CD4-positive, alpha-beta T cell treated with Interleukin-10 for 1 hour (primary cell): Measurements from ENCODE around the gene SERPINB5.

Experiments used
- DNase-seq: peaks from one replicate; pipeline ENCODE4 v3.0.0-alpha.2; 2020

SERPINB5 gene

DNA sequence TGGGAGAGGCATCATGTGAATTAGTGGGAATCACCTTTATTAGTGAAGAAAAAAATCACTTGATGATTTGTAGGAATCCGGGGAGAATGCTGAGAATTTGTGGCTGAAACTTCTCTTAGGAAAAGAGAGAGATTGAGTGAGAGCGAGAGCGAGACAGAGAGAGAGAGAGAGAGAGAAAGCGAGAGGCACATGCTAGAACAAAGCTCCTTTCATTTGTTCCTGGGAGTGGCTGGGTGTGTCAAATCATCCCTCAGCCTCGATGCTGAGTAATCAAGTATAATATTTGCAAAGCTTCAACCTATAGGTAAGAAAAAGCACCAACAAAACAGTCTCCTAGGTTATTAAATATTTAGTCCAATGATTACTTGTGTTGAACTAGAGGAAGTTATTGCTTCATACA is 4.4 kb upstream of the SERPINB5 start:
- DNase-seq: no peak

DNA sequence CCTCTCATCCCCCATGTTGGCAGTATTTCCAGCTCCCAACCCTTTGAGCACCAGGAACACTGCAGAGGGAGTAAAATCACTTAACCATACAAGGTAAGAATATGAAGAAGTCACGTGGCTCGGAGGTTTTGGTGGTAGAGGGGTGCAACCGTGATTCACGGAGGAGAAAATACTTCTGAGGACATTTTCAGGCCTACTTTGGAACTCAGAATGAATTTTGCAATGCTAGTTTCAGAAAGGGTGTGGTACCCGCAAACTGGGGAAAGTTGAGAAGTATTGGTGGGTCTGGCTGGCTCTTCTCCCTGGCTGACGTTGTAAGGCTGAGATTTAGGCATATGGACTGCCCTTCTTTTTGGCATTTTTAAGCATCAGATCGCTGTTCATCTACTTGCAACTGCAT is 442 bp downstream of the SERPINB5 start:
- no peak for DNase-seq

DNA sequence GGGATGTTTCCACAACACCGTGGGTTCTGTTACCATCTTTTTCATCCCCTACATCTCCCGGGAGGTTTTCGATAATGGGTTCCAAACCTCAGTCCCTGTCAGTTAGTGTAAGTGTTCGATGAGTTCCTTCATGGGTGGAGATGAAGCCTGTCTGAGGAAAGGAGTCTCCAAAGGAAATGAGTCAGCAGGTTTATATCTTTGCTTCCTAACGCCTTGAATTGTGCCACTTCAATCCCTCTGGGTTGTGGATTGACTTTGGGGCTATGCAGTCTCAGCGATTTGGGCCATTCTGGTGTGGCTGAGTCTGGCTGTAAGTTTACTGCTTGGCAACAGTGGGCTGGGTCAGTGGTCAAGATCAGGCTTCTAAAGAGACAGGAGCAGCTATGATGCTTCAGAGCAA is 1.2 kb downstream of the SERPINB5 start:
- no peak for DNase-seq

DNA sequence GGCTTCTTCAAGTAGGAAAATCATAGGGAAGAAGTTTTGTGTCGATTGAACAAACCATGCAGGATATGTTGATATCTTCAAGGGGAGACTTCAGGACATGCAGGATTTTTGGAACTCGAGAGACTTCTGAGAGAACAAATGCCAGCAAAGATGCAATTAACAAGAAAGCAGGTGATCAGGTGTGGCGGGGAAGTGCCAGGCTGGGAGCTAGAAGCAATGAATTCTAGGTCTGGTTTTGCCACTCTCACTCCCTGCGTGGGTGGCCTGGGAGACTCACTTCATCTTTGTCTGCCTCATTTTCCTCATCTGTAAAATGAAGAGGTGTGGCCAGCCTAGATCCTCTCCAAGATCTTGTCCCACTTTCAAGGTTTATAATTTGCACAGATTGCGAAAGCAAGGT is 3.1 kb downstream of the SERPINB5 start:
- DNase-seq: no peak

DNA sequence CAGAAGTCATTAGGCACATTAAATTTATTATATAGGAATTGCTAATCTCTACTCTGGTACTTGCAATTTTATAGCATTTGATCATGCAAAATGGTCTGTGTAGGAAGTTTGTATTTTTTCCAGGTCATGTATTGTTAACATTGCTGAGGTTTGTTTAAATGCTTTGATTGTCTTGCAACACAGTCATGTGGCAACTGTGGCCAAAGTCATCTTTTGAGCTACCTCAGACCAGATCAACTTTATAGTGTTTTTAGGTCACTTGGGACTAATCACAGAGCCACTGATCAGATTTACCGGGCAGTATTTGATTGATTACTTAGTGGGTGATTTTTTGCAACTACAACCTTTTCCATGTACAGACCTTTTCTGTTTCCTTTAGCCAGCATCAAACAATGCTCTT is 3.7 kb downstream of the SERPINB5 start:
- no peak for DNase-seq

DNA sequence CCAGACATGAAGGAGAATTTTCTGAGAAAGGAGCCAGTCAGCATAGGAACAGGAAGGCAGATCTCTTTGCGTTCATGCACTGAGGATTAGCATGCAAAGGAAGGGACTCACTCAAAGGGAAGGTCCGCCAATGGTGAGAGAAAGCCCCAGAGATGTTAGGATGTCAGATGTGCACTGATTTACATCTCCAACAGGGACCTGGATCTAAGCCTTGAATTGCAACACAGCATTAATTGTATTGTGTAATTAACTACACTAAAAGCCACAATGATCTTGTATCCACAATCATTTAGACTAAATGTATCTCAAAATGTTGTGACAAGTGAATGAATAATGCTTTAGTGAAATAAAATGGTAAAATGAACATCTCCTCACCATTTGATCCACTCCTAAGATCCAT is 4.2 kb downstream of the SERPINB5 start:
- no peak for DNase-seq

DNA sequence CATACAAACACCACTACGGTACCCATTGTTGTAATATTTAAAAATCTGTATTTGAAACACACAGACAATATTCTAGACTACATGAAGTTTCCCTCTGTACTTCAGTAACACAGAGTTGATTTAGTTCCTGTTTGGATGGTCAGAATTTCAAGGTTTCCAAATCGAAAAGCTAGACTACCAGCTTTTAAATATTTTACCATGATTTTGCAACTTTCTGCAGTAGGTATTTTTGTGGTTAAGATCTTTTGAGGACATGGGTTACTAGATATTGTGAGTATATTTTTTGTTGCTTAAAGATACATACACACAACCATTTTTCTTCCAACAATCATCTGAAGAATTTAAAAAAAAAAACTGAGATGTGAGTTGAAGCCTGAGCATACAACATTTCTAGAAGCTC is 10.9 kb downstream of the SERPINB5 start:
- no peak for DNase-seq

DNA sequence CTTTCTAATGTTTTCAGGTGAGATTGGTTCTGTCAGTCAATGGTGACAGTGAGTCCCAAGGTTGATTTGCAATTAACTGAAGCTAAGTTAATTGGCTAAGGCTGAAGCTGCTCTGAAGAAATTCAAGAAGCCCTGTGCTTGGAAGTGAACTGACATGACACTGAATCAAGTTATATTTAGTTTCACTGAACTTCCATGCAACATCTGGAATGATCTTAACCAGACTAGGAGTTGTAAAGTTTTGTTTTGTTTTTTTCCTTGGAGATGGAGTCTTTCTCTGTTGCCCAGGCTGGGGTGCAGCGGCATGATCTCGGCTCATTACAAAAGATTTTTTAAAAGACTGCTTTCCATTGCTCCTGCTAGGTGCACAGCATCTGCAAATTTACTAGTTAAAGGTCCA is 11.4 kb downstream of the SERPINB5 start:
- DNase-seq: no peak

DNA sequence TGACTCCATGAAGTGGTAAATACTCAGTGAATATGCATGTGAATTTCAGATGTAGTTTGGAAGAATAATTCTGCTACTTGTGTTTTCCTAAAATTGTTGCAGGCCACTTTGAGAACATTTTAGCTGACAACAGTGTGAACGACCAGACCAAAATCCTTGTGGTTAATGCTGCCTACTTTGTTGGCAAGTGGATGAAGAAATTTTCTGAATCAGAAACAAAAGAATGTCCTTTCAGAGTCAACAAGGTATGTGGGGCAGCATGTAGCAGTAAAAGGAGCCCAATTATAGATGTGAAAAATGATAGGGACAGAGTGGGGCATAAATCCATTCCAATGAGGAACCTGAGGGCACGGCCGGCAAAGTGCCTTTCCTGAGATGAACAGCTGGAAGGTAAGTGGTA is 16.1 kb downstream of the SERPINB5 start:
- no peak for DNase-seq

DNA sequence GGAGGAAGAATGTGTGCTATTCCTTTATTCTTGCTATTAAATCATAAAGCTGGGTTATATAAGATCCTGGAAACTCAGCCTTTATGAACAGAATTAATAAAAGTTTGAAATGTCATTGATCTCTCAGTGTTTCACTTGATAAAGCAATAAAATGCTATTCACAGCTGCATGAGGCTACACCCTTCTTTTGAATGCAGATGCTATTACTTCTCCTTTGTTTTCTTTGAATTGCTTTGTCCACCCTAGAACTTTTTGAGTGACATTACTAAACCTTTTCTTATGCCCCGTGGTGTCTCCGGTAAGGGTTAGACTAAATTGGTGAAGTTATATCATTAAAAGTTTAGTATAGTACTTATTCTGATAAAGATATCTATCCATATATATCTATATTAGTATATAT is 18.9 kb downstream of the SERPINB5 start:
- no peak for DNase-seq

DNA sequence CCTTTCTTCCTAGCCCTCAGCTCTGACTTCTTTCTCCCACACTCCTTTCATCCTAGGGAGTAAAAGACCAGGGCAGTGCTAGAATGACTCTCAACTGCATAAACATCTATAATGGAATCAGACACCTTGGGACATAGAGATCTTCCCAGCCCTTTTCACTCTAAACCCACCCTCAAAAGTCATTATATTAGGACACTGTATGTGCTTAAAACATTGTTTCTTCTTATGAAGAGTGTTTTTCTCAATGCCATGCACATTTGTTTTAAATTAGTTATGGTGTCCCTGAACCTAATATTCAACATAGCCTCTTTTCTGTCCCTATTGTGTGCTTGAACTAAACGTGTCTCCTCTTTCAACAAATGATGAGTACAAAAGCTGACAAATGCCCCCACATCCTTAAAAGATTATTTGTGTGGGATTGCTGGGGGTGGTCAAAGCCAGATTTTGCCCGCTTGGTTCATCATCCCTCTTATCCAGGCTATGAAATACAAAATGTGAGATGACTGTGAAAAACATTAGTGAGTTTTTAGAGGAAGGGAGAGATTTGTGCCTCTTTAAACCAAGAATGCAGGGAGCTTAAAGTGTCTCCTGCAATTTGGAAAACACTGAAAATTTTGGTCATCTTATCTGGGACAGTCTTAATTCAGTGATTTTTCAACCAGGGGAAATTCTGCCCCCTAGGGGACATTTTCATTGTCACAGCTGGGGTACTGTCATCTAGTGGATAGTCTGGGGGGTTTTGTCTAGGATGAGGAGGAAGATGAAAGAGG is 29.0 kb downstream of the SERPINB5 start:
- no peak for DNase-seq

DNA sequence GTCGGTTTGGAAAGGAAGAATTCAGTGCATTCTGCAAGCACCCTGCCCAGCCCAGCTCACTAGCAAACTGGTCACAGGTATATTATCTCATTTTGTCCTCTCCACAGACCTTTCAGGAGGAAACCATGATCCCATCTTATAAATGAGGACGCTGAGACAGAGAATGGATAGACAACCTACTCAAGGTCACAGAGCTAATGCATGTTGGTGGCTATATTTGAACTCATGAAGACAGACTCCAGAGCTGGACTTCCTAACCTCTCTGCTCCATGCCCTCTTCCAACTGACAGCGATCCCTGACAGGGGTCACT is 29.5 kb downstream of the SERPINB5 start:
- no peak for DNase-seq

DNA sequence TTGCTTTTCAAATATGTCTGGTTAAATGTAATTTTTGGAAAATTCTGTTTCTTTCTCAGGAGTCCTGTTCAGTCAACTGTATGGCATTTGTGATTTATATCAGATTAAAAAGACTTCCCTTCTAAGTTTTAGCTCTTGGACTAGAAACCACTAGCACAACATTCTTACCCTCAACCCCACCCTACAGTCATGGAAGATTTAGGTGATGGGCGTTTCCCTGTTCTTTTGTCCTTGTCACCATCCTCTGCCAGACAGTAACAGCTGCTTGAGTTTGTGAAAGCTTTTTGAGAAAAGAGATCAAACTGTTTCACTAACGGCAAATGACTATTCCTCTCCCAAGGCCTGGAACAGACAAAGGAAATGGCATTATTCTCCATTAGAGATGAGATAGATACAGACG is 31.8 kb downstream of the SERPINB5 start:
- no peak for DNase-seq

DNA sequence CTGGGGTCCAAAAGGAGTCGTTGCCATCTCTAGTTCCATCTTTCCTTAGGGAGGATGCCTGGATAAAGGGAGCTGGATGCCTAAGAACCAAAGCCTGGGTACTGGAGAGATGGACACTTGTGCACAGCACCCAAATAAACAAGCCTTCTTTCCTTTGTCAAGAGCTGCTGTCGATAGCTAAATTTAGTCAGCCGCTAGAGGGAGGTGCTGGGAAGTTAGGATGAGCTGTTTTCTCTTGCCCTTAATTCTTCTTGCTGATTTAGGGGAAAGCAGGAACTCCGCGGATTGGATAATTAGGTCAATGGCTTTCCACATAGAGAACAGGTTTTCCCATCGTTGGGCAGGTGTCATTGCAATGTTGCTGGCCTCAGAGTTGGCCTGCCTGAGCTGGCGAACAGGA is 34.5 kb downstream of the SERPINB5 start:
- no peak for DNase-seq

DNA sequence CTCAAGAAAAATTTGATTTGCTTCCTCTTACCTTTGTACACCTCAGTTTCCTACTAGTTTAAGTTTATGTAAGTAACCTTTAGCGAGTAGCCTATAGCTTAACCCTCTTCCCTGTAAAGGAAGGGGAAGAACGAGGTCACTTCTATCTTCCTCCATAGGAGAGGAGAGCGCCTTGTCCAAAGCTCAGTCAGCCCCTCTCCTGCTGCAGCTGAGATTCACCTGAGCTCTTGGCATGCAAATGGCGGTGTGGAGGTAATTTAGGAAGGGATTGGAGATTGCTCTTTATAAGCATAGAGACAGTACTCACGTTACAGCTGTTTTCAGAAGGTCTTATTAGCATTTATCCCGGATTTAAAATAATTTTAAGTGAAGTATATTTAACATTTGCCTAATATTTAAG is 37.6 kb downstream of the SERPINB5 start:
- DNase-seq: no peak

DNA sequence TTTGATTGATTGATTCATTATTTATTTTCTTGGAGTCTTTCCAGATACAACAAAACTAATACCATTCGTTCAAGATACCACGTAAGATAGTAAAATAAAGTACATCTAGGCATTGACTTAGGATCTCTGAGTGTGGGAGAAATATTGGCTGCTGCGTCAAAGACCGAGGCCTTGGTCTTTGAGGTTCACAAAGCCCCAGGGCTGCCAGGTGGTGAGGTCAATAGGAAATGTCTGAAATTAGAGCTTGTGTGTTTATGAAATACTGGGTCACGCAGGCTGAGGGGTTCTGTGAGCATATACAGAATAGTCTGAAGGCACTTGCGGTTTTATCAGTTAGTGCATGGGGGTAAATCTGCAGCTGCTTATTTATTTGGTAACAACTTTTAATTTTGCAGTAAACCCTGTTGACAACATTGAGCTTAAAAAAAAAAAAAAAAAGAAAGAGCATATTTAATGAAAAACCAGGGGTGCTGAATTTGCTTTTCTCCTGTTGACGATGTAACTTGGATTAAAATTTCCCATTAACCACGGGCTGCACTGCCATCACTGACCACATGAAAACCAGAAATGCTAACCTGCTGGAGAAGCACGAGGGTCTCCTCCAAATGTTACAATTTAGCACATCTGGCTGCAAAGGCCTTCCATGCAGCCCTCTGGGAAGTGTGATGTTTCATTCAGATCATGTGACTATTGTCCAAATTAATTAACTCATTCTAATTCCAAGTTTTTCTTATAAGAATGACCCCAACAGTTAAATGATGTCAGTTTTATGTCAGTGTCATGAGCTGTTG is 38.3 kb downstream of the SERPINB5 start:
- no peak for DNase-seq

DNA sequence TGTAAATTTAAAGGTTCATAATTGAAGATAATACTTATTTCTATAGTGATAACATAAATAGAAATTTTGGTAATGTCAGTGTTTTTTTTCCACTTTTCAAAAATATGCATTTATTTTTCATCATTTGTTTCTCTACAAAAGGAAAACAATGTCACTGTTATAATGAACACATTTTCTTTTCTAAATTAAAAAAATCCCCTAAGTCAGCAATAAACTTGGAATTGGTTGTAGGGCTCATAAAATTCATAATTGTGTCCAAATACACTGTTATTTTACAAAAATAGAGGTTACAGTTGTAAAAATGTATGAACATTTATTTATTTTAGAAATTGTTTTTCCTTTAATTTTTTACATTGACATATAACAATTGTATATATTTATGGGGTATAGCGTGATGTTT is 39.0 kb downstream of the SERPINB5 start:
- no peak for DNase-seq

DNA sequence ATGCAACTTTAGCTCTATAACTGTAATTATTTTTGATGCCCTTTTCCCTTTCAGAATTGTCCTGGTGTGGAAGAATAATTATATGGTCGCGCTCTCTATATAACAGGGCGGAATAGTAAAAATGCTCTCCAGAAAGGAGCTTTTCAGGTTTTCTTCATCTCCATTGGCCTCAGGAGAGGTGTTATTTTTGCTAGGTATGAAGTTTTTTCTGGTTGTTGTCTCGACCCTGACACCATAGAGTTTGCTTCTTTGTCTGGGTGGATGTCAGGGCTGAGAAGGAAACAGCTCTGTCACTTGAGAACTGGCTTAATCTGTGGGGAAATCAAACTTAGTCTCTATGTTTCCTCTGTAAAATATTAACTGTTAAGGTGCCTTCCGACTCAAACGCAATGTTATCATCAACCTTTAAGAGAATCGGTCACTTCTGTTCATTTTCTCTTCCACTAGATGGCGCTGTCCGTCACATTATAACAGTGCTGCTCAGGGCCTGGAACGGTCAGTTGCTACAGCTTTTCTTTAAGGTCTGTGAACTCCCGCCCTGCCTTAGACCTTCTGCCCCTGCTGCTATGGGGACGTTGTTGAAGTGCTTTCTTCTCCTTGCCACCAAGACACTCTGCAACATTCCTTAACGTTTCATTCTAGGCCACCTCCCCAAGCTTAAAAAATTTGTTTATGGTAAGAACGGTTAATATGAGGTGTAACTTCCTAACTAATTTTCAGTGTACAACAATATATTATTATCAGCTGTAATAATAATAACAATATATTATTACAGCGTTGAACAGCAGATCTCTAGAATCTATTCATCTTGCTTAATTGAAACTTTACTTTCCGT is 41.6 kb downstream of the SERPINB5 start:
- peak; percentile 62 for DNase-seq

DNA sequence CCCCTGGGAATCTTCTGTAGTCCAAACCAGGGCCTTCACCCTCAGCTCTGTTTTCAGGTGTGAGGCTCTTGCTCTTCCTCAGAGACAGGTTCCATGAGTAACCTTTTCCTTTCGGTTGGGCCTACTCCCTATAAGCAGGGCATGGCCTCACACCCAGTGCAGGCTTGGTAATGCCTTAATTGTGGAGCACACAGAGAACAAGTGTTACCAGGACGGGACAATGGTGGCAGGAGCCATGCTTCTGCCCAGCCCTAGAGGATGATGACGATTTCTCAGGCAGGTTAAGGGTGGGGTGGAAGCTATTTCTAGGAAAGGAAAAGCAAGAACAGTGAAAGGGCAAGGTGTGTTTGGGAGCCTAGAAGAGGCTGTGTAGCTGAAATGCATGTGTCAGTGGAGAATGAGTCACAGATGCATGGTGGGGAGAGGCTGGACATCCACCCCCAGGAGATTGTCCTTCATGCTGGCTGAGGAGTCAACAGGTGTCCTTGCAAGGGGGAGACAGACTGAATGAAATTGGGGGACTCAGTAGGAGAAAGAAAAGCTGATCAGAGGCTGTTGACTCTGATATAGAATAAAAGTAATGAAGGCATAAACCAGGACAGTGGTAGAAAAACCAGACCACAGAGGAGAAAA is 43.4 kb downstream of the SERPINB5 start:
- DNase-seq: no peak

DNA sequence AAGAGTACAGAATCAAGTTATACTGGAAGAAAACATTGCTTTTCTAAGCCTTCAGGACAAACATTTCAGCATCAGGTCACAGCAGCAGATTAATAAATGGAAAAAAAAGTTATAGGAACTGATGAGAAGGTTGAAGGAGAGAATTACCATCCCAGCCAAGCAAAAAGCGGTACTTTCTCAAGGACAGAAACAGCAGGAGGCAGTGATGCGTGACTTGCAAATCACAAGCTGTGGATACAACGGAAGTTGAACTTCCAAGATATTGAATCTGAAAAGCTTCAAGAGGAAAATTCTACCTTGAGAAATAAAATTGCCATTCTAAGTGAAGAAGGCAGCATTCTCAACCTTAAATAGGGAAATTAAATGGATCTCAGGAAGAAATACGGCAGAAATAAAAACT is 46.9 kb downstream of the SERPINB5 start:
- no peak for DNase-seq

DNA sequence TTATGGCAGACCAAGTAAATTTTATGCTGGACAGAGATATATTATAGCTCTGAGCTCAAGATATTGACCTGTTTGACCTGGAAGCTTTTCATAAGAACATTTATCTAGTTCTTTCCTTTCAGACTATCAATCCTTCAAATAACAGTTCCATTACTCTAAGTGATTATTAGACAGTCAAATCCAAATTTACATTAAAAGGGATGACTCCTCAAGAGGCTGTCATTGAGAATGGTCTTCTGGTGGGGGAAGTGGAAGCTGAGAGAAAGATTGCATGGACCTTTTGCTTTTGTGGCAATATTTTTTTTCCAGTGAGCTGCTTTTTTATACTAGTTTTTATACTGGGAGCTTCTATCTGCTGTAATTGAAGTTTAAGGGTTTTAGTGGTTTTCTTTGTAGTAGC is 50.5 kb downstream of the SERPINB5 start:
- DNase-seq: no peak

DNA sequence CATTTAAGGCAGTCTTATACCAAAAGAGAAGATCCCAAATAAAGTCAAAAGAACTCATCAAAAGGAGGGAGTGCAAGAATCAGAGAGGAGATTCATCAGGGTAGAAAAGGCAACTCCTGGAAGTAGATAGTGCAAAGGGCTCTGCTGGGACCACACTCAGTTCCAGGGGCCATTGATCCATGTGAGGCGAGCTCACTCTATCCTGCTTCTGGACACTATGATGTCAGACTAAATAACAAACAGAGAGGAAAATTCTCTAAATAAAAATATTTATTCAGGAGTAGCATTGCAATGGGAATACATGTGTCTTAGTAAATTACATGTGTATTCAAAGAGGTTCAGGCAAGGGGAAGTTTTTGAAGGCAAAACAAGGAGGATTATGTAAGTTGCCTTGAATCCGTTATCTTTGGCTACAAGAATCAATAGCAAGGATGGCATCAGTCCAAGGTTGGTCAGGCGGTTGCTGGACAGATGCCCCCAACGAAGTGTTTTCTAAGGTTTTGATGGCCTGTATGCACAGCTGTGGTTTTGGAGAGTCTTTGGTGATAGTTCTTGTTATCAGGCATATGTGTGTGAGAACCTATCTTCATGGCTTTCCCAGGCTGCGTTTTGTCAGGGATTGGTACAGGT is 52.2 kb downstream of the SERPINB5 start:
- no peak for DNase-seq

DNA sequence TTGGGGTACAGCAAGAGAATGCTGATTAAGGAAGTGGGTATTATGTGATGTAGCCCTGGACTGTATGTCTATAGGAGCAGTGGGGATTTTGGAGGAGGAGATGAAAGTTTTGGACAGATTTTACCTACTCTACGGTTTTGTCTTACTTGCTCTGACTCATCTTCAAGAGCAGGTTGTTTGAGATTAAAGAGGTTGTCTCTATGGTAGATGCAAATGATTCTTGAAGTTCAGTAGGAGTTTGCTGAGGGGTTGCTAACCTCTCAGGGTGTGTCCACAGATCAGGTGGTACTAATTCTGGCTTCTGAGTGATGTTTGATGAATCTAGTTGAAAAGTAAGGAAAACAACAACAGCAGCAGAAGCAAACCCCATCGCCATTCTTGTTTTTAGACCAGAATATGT is 55.7 kb downstream of the SERPINB5 start:
- no peak for DNase-seq
